IMR-90 (cell line): Measurements from ENCODE around the gene TMEM214. TPM values are rescaled to one million over a fixed set of nuclear protein-coding genes. Genes with fewer than 3 reads are reported as not detected.

ENCODE experiments used
- polyA plus RNA-seq, 3 experiments: library from polyadenylated mRNA; depleted of rRNA; stranded (reverse); fragments of >200 nt; gene quantifications; 2 replicates each; pipeline ENCODE4 v1.2.3, GENCODE V29; 2012; ENCODE audit warnings: low replicate concordance in 1 of 3
- total RNA-seq: library from RNA; depleted of rRNA; stranded (reverse); fragments of >200 nt; gene quantifications from 2 replicates; pipeline ENCODE4 v1.2.3, GENCODE V29; 2012; rRNA removed

TMEM214 gene
- total and polyA plus RNA-seq, 2 of the 4 experiments (the other 2 are of a cell fraction) = 32.1 to 121 TPM

Other genes with a start within 250 kb of the TMEM214 start
- 7.7 and 10.0 TPM in 2 replicates for gene CENPA, start 246.9 kb upstream of the TMEM214 start, total RNA-seq
- 11.9 and 14.9 TPM in 2 replicates for gene CENPA, start 246.9 kb upstream of the TMEM214 start, polyA plus RNA-seq (2012; rRNA removed)
- not detected in 2 replicates for gene DPYSL5, start 184.8 kb upstream of the TMEM214 start, total RNA-seq
- not detected in 2 replicates for gene DPYSL5, start 184.8 kb upstream of the TMEM214 start, polyA plus RNA-seq (2012; rRNA removed)
- 1.8 and 2.5 TPM in 2 replicates for gene MAPRE3, start 62.3 kb upstream of the TMEM214 start, total RNA-seq
- gene MAPRE3, start 62.3 kb upstream of the TMEM214 start, polyA plus RNA-seq (2012; rRNA removed) = 17.3 and 20.3 TPM in 2 replicates
- 22.8 and 26.2 TPM in 2 replicates for gene AGBL5, start 18.7 kb downstream of the TMEM214 start, total RNA-seq
- 19.0 and 21.1 TPM in 2 replicates for gene AGBL5, start 18.7 kb downstream of the TMEM214 start, polyA plus RNA-seq (2012; rRNA removed)
- 196 and 386 TPM in 2 replicates for gene OST4, start 38.7 kb downstream of the TMEM214 start, total RNA-seq
- 806 and 1,337 TPM in 2 replicates for gene OST4, start 38.7 kb downstream of the TMEM214 start, polyA plus RNA-seq (2012; rRNA removed)
- 26.5 and 27.8 TPM in 2 replicates for gene EMILIN1, start 45.6 kb downstream of the TMEM214 start, total RNA-seq
- gene EMILIN1, start 45.6 kb downstream of the TMEM214 start, polyA plus RNA-seq (2012; rRNA removed) = 95.6 and 123 TPM in 2 replicates
- gene KHK, start 53.8 kb downstream of the TMEM214 start, total RNA-seq = 0.56 and 0.72 TPM in 2 replicates
- gene KHK, start 53.8 kb downstream of the TMEM214 start, polyA plus RNA-seq (2012; rRNA removed) = 0.80 and 0.82 TPM in 2 replicates
- 0.28 and 0.54 TPM in 2 replicates for gene CGREF1, start 86.2 kb downstream of the TMEM214 start, total RNA-seq
- 1.3 TPM in 2 replicates for gene CGREF1, start 86.2 kb downstream of the TMEM214 start, polyA plus RNA-seq (2012; rRNA removed)
- gene ABHD1, start 90.8 kb downstream of the TMEM214 start, total RNA-seq = not detected in 2 replicates
- 0.14 and 0.24 TPM in 2 replicates for gene ABHD1, start 90.8 kb downstream of the TMEM214 start, polyA plus RNA-seq (2012; rRNA removed)
- gene PREB, start 101.7 kb downstream of the TMEM214 start, total RNA-seq = 36.1 and 38.9 TPM in 2 replicates
- 49.0 and 52.2 TPM in 2 replicates for gene PREB, start 101.7 kb downstream of the TMEM214 start, polyA plus RNA-seq (2012; rRNA removed)
- not detected in 2 replicates for gene PRR30, start 106.4 kb downstream of the TMEM214 start, total RNA-seq
- not detected in 2 replicates for gene PRR30, start 106.4 kb downstream of the TMEM214 start, polyA plus RNA-seq (2012; rRNA removed)
- not detected in 2 replicates for gene TCF23, start 116.0 kb downstream of the TMEM214 start, total RNA-seq
- not detected in 2 replicates for gene TCF23, start 116.0 kb downstream of the TMEM214 start, polyA plus RNA-seq (2012; rRNA removed)
- gene ATRAID, start 179.1 kb downstream of the TMEM214 start, total RNA-seq = 138 and 144 TPM in 2 replicates
- 165 and 173 TPM in 2 replicates for gene ATRAID, start 179.1 kb downstream of the TMEM214 start, polyA plus RNA-seq (2012; rRNA removed)
- gene SLC5A6, start 179.3 kb downstream of the TMEM214 start, total RNA-seq = 34.2 and 38.6 TPM in 2 replicates
- gene SLC5A6, start 179.3 kb downstream of the TMEM214 start, polyA plus RNA-seq (2012; rRNA removed) = 28.8 and 30.6 TPM in 2 replicates
- gene CAD, start 184.4 kb downstream of the TMEM214 start, total RNA-seq = 12.9 and 17.8 TPM in 2 replicates
- gene CAD, start 184.4 kb downstream of the TMEM214 start, polyA plus RNA-seq (2012; rRNA removed) = 38.7 and 45.8 TPM in 2 replicates
- under 0.01 TPM in 1 of 2 replicates, not detected in the other for gene SLC30A3, start 230.1 kb downstream of the TMEM214 start, total RNA-seq
- gene SLC30A3, start 230.1 kb downstream of the TMEM214 start, polyA plus RNA-seq (2012; rRNA removed) = 0.15 and 0.17 TPM in 2 replicates
- gene DNAJC5G, start 242.5 kb downstream of the TMEM214 start, total RNA-seq = not detected in 2 replicates
- not detected in 2 replicates for gene DNAJC5G, start 242.5 kb downstream of the TMEM214 start, polyA plus RNA-seq (2012; rRNA removed)
- under 0.01 TPM in 1 of 2 replicates, not detected in the other for gene TRIM54, start 249.5 kb downstream of the TMEM214 start, total RNA-seq
- 0.07 and 0.15 TPM in 2 replicates for gene TRIM54, start 249.5 kb downstream of the TMEM214 start, polyA plus RNA-seq (2012; rRNA removed)